Nucleus accumbens (tissue), 56 donors: ENCODE measurements around the gene SPATA21.
"Not testable (repeated sequence)": the region's sequence is repeated elsewhere in the genome, so short reads cannot be mapped to it uniquely, and the experiment has no call there.

Experiments
- DNase-seq, 56 donors: peaks; one replicate each; lab custom pipeline; 2025; lab: John Stamatoyannopoulos, UW

The SPATA21 gene

GRCh38 chr1:16387201-16388188 is 49.7 kb downstream of the SPATA21 start:
- no peak for DNase-seq

- peak in 16 of 56 donors; percentile 3 to 72 (median 11) for DNase-seq
Observed at GRCh38 chr1:16386454-16387113, 50.6 kb downstream of the SPATA21 start.

GRCh38 chr1:16385659-16386453 is 51.4 kb downstream of the SPATA21 start:
- no peak for DNase-seq

GRCh38 chr1:16383888-16384287 is 53.3 kb downstream of the SPATA21 start:
- DNase-seq, result no peak

- DNase-seq, result no peak
Observed at GRCh38 chr1:16380868-16381267, 56.4 kb downstream of the SPATA21 start.

GRCh38 chr1:16378443-16378842 is 58.8 kb downstream of the SPATA21 start:
- no peak for DNase-seq

- no peak for DNase-seq
Observed at GRCh38 chr1:16376971-16377370, 60.3 kb downstream of the SPATA21 start.

GRCh38 chr1:16375521-16376340 is 61.5 kb downstream of the SPATA21 start:
- no peak for DNase-seq

- DNase-seq, result peak in 8 of 56 donors; percentile 12 to 35 (median 15)
Observed at GRCh38 chr1:16374266-16374665, 63.0 kb downstream of the SPATA21 start.

- DNase-seq, result no peak
Observed at GRCh38 chr1:16372535-16373285, 64.5 kb downstream of the SPATA21 start.

GRCh38 chr1:16371725-16372124 is 65.5 kb downstream of the SPATA21 start:
- no peak for DNase-seq

GRCh38 chr1:16369821-16370220 is 67.4 kb downstream of the SPATA21 start:
- no peak for DNase-seq

GRCh38 chr1:16367968-16368890 is 69.0 kb downstream of the SPATA21 start:
- no peak for DNase-seq

- DNase-seq, result peak in 49 of 56 donors; percentile 64 to 97 (median 90)
Observed at GRCh38 chr1:16367258-16367967, 69.8 kb downstream of the SPATA21 start.

- peak in 51 of 56 donors; percentile 81 to 98 (median 96) for DNase-seq
Observed at GRCh38 chr1:16366722-16367257, 70.4 kb downstream of the SPATA21 start, which contains the start of gene SZRD1. TSS of gene SZRD1 (plus strand) at chr1:16367242. CDS start at chr1:16367258, 16 bp downstream.

GRCh38 chr1:16365146-16365498 is 72.1 kb downstream of the SPATA21 start:
- DNase-seq, result not testable (repeated sequence)

- DNase-seq, result no peak
Observed at GRCh38 chr1:16356867-16357266, 80.4 kb downstream of the SPATA21 start.
